Hypothalamus (tissue), 51 donors: Measurements from ENCODE around the gene COPB1.
"Not testable (repeated sequence)": the region's sequence is repeated elsewhere in the genome, so short reads cannot be mapped to it uniquely, and the experiment has no call there.

ENCODE experiments used
- DNase-seq, 51 donors: peaks; one replicate each; lab custom pipeline; 2025; lab: John Stamatoyannopoulos, UW

Gene COPB1, protein sequence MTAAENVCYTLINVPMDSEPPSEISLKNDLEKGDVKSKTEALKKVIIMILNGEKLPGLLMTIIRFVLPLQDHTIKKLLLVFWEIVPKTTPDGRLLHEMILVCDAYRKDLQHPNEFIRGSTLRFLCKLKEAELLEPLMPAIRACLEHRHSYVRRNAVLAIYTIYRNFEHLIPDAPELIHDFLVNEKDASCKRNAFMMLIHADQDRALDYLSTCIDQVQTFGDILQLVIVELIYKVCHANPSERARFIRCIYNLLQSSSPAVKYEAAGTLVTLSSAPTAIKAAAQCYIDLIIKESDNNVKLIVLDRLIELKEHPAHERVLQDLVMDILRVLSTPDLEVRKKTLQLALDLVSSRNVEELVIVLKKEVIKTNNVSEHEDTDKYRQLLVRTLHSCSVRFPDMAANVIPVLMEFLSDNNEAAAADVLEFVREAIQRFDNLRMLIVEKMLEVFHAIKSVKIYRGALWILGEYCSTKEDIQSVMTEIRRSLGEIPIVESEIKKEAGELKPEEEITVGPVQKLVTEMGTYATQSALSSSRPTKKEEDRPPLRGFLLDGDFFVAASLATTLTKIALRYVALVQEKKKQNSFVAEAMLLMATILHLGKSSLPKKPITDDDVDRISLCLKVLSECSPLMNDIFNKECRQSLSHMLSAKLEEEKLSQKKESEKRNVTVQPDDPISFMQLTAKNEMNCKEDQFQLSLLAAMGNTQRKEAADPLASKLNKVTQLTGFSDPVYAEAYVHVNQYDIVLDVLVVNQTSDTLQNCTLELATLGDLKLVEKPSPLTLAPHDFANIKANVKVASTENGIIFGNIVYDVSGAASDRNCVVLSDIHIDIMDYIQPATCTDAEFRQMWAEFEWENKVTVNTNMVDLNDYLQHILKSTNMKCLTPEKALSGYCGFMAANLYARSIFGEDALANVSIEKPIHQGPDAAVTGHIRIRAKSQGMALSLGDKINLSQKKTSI

GRCh38 chr11:14499560-14500180 lies at the start of gene COPB1:
Gene COPB1 (minus strand): TSS chr11:14499811. CDS start chr11:14498928, 883 bp downstream.
- peak; percentile 53 to 93 (median 86) for DNase-seq

GRCh38 chr11:14547440-14547839 lies 47.8 kb upstream of the COPB1 start:
- no peak for DNase-seq

DNA sequence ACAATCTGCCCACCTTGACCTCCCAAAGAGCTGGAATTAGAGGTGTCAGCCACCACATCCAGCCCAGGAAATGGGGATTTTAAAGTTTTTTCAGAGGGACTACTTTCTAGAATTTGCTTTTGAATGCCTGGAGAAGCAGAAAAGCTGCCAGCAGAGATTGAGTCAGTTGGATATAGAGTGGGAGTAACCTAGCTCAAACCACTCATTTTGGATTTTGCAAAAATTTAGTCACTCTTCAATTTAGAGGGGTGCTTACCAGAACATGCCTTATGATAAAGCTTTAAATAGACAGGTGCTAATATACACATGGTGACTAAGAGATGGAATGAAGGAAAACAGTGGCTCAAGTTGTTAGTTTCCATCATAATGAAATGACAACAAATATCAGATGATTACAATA lies 47.1 kb upstream of the COPB1 start:
- no peak for DNase-seq

GRCh38 chr11:14544611-14545010 lies 45.0 kb upstream of the COPB1 start:
- no peak for DNase-seq

GRCh38 chr11:14543260-14543659 lies 43.6 kb upstream of the COPB1 start:
- no peak for DNase-seq

GRCh38 chr11:14542324-14542723 lies 42.7 kb upstream of the COPB1 start:
- DNase-seq, result peak in 1 of 51 donors; percentile 7

GRCh38 chr11:14541192-14541947 lies 41.8 kb upstream of the COPB1 start:
- DNase-seq, result peak in 8 of 51 donors; percentile 4 to 37 (median 16)

GRCh38 chr11:14539982-14540421 lies 40.4 kb upstream of the COPB1 start:
- peak in 1 of 51 donors; percentile 8 for DNase-seq

DNA sequence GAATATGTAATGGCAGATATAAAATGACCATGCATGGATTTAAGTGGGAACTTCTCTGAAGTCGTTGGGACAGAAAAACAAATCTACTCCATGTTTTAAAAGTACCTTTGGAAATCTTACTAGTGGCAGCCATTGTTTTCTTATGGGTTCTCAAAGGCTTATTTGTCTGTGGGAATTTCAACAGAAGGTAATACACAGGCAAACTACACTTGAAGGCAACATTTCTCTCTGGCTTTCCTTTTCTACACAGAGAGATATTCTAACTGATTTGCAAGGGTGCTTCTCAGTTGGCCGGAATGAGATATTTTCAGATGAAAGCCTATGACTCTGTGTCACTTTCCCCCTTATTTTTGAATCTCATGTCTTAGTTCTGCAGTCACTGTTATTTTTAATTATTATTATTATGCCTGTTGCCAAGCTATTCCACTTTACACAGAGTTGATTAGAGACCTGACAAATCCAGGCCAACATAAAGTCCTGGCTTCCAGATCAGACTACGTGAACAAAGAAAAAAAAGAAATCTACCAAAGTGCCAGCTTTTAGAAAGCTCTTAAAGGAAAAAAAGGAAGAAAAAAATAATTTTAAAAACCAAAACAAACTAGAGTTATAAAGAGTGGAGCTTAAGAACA lies 39.4 kb upstream of the COPB1 start:
- DNase-seq, result no peak

GRCh38 chr11:14538271-14538925 lies 38.8 kb upstream of the COPB1 start:
- DNase-seq, result peak in 1 of 51 donors; percentile 3

GRCh38 chr11:14537134-14537599 lies 37.6 kb upstream of the COPB1 start:
- peak in 2 of 51 donors; percentile 3 to 5 for DNase-seq

- not testable (repeated sequence) for DNase-seq
These were observed 35.6 kb upstream of the COPB1 start for GRCh38 chr11:14535166-14535565.

- DNase-seq, result no peak
These were observed 30.3 kb upstream of the COPB1 start for GRCh38 chr11:14529951-14530350.

GRCh38 chr11:14529321-14529720 lies 29.7 kb upstream of the COPB1 start:
- DNase-seq, result no peak

DNA sequence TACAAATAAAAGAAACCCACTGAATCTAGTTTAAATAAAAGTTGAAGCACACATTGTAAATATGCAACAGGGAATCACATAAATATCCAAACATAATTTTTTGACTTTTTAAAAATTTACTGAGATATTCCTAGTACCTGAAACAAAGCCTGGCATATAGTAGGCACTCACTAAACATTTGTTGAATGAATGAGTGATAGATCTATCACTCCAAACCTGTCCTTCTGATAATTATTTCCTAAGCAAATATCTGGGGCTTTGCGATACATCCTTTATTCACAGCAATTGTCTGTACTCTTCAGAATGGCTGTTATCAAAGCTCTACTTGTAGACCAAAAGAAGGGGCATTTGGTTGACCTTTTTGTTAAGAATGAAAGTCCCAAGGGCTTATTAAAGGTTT lies 23.2 kb upstream of the COPB1 start:
- DNase-seq, result no peak

DNA sequence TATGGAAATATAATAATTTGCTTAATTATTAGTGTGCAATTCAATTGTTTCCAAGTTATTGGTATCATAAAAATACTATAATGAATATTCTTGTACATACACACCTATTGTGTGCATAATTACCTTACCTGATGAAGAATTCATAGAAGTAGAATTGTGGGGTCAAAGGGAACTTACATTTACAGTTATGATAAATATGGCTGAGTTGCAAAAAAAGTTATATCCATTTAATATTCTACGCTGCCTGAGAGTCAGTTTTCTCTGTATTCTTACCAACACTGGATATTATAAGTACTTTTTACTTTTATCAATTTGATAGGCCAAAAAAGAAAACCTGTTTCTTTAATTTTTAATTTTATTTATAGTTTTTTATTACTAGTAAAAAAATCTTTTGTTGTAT lies 22.6 kb upstream of the COPB1 start:
- no peak for DNase-seq

- DNase-seq, result no peak
These were observed 21.1 kb upstream of the COPB1 start for GRCh38 chr11:14520747-14521151.

GRCh38 chr11:14519917-14520746 lies 20.5 kb upstream of the COPB1 start, which contains the start of gene PSMA1:
Gene PSMA1 (minus strand): TSS chr11:14520386. CDS start chr11:14520299, 87 bp downstream.
- DNase-seq, result peak; percentile 40 to 95 (median 87)
